Superior temporal gyrus (tissue), 1 donor: Measurements from ENCODE around the gene MTHFD1.
"Not testable (repeated sequence)": the region's sequence is repeated elsewhere in the genome, so short reads cannot be mapped to it uniquely, and the experiment has no call there.

Source experiments
- DNase-seq: peaks from one replicate; pipeline ENCODE4 v3.0.0-alpha.2; 2016; ENCODE audit errors: extremely low spot score

The MTHFD1 gene

GRCh38 chr14:64387782-64388532 lies at the start of gene MTHFD1:
TSS of gene MTHFD1 (plus strand) at chr14:64388353. CDS start at chr14:64388428, 75 bp downstream.
- DNase-seq, result peak; percentile 99

DNA sequence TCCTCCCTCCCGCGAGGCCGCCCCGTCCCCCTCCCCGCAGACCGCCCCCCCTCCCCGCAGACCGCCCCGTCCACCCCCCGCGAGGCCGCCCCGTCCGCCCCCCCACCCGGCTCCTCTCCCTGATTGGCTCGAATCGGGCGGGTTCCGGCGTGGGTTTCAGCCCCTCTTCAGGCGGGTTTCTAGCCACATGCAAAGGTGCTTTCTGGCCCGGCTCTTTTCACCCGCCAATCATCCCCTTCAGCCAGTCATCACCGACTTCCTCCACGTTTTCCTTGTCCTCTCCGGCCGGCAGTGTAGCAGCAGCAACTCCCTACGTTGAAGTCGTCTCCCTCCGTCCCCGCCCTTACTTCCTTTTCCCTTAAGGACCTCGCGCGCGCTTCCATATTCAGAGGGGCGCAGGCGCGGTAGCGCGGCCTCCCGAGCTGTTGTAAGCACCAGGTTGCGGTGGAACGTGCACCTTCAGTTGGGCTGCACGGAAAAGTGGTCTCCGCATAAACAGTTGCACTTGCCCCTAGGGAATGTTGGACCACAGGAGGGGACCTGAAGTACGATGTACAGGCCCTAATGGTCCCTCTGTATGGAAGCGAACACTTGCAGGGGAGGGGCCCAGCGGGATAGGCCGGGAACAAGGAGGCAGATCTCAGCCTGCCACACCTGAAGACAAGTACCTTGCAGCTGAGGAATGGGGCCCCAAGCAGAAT lies 49.4 kb upstream of the MTHFD1 start:
- peak; percentile 91 for DNase-seq

- no peak for DNase-seq
These were observed 47.5 kb upstream of the MTHFD1 start for GRCh38 chr14:64340560-64341196.

DNA sequence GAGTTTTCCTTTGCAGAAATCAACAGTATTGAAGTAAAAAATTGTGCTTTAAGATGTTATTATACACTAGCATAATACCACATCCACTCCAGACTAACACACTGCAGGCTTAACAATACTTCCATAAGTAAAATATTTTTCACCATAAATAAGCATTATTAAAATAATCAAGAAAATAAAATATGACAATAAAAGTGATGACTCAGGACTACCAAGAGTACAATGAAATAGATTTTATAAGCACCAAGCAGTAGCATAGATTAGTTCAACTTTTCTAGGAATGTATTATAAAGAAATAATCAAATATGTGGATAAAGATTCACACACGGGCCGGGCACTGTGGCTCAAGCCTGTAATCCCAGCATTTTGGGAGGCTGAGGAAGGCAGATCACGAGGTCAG lies 40.4 kb upstream of the MTHFD1 start:
- no peak for DNase-seq

DNA sequence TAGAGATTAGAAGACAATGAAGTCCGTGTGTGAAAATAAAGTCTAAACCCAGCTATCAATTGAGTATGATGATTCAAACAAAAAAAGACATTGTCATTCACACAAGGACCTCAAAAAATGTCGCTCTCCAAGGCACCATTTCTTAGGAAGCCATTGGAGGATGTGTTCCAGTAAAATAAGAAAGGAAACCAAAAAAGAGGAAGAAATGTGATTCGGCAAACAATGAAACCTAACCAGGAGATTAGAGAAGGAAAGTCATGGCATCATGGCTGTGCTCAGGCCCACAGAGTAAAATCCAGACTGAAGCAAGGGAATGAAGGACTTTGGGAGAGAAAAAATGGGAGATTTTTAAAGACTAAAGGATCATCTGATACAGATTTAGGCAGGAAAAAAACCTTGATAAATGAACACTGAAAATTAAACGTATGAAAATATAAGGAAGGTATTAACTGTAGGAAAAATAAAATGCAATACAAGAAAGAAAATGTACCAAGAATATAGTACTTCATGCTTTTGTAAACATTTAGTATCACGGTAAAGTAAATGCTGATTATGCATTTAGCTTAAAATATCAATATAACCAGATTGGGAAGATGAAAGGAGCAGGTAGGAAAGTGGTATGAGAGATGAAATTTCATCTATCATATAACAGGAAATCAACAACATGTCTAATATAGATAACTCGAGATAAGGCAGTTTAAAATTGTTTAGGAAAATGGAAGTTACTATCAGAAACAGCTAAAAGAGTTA lies 38.2 kb upstream of the MTHFD1 start:
- DNase-seq, result no peak

DNA sequence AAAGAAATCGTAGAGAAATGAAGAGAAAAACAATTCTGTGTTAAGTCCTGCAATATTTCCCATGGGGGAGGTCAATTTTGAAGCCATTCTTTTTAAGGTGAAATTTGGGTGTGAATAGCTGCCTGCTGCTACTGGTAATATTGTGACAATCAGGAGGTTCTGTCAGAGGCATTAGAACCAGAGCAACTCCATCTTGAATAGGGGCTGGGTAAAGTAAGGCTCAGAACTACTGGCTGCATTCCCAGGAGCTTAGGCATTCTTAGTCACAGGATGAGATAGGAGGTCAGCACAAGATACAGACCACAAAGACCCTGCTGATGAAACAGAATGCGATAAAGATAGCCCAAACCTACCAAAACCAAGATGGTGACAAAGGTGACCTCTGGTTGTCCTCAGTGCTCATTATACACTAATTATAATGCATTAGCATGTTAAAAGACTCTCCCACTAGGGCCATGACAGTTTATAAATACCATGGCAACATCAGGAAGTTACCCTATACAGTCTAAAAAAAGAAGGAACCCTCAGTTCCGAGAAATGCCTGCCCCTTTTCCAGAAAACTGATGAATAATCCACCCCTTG lies 24.8 kb upstream of the MTHFD1 start:
- DNase-seq, result no peak

GRCh38 chr14:64364907-64365306 lies 23.2 kb upstream of the MTHFD1 start:
- DNase-seq, result no peak

DNA sequence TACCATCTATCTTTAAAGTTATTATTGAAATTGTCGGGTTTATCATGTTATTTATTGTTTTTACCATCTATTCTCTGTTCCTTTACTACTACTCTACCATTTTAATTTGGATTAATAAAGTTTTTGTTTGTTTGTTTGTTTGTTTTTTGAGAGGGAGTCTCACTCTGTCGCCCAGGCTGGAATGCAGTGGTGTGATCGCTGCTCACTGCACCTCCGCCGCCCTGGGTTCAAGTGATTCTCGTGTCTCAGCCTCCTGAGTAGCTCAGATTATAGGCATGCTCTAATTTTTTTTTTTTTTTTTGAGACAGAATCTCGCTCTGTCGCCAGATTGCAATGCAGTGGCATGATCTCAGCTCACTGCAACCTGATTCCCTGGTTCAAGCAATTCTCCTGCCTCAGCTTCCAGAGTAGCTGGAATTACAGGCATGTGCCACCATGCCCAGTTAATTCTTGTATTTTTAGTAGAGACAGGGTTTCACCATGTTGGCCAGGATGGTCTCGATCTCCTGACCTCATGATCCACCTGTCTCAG lies 22.7 kb upstream of the MTHFD1 start:
- not testable (repeated sequence) for DNase-seq

DNA sequence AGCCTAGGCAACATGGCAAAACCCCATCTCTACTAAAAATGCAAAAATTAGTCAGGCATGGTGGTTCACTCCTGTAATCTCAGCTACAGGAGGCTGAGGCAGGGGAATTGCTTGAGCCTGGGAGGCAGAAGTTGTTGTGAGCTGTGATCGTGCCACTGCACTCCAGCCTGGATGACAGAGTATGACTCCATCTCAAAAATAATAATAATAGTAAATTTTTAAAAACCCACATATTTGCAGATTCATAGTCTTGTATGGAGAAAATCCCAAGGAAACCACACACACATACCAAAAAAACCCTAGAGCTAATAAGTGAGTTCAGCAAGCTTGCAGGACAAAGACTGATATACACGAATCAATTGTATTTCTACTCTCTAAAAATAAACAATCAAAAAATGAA lies 19.0 kb upstream of the MTHFD1 start:
- DNase-seq, result no peak

GRCh38 chr14:64387232-64387781 lies 846 bp upstream of the MTHFD1 start:
- DNase-seq, result no peak

- no peak for DNase-seq
These were observed 556 bp downstream of the MTHFD1 start for GRCh38 chr14:64388533-64389285.

GRCh38 chr14:64391113-64391725 lies 3.1 kb downstream of the MTHFD1 start:
- DNase-seq, result no peak

- DNase-seq, result no peak
These were observed 3.8 kb downstream of the MTHFD1 start for GRCh38 chr14:64391986-64392385.

GRCh38 chr14:64393189-64393726 lies 5.1 kb downstream of the MTHFD1 start:
- DNase-seq, result not testable (repeated sequence)

- no peak for DNase-seq
These were observed 6.3 kb downstream of the MTHFD1 start for GRCh38 chr14:64394423-64394822.

DNA sequence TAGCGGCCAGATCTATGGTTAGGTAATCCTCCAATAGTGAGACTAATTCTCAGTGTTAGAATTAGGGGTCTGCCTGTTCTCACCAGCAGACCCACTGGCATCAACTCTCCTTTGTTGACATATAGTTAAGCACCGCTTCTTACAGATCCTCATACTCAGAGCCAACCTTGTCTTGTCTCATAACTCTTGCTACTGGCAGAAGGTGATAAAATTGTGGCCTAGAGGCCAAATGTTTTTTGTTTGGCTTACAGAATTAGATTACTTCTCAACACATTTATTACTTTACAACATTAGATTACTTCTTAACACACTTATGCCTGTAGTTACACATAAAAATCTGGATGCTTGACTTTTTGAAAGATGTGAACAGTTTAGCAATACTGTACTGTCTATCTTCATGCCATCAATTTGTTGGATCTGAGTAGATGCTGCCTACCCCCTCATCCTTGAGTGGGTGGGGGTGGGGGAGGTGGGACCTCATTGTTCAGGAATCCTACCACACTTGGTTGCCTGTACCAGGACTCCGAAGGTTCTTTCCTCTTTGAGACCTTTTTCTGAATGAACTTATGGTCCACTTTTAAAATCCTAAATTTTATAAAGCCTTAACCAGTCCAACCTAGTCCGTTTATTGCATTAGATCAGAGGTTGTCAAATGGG lies 7.0 kb downstream of the MTHFD1 start:
- DNase-seq, result no peak

GRCh38 chr14:64400829-64401459 lies 12.8 kb downstream of the MTHFD1 start:
- DNase-seq, result no peak

DNA sequence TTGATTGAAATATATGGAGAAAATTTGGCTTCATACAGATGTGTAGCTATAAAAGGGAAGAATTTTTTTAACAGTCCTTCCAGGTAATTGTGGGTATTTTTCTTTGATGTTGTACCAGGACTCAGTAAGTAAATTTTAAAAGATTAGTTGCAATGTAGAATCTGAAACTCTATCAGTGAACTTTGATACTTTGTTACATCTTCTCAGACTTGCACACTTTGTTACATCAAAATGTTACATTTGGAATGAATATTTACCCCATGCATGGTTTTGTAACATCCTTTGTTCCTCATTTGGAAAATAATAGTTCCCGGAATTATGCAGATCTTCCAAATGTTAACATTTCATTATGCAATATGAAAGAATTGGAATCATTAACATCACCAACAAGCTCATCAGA lies 13.8 kb downstream of the MTHFD1 start:
- DNase-seq, result no peak

DNA sequence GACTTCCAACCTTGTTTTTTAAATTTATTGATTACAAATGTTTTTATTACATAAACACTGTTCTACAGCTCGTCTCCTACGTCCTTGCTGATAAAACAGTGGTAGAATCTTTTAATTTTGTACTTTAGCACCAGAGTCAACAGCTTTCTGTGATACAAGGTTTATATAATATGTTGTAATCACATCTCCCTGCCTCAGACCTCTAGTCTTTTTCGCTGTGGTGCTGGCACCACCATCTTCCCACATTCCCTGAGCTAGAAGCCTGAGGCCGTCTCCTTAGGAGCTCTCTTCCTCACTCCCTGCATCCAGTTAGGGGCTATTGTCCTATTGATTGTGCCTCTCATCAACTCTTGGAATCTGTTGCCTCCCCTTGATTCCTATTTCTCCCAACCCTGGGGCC lies 17.1 kb downstream of the MTHFD1 start:
- DNase-seq, result no peak
